WERI-Rb-1 (cell line): ENCODE results near the gene GALNT18.

ENCODE experiments used
- DNase-seq: peaks from one replicate; pipeline ENCODE4 v3.0.0-alpha.2; 2020
- H3K27ac ChIP-seq: fragments of 250-450 bp; sonication (Bioruptor Pico); 2 replicates; pipeline ENCODE4 v1.5.1; 2020; ENCODE audit warnings: mild to moderate bottlenecking, moderate library complexity
- H3K27me3 ChIP-seq: fragments of 250-450 bp; sonication (Bioruptor Pico); 2 replicates; pipeline ENCODE4 v1.5.1; 2021; ENCODE audit warnings: mild to moderate bottlenecking, low read depth, moderate library complexity; ENCODE audit not compliant: insufficient read depth, severe bottlenecking
- H3K36me3 ChIP-seq: fragments of 250-450 bp; sonication (Bioruptor Pico); 2 replicates; pipeline ENCODE4 v1.5.1; 2020; ENCODE audit warnings: mild to moderate bottlenecking, moderate library complexity
- H3K4me3 ChIP-seq: 2 replicates; pipeline ENCODE4 v1.5.1; 2011; ENCODE audit warnings: low read depth, mild to moderate bottlenecking, control low read depth, low read length
- H3K9me3 ChIP-seq: fragments of 250-450 bp; sonication (Bioruptor Pico); 2 replicates; pipeline ENCODE4 v1.5.1; 2021; ENCODE audit warnings: mild to moderate bottlenecking, moderate library complexity; ENCODE audit not compliant: severe bottlenecking
- TF ChIP-seq, protein P1 (sequence below): IDR thresholded peaks from 2 replicates; pipeline ENCODE4 v1.5.1; 2011; ENCODE audit warnings: low read depth, mild to moderate bottlenecking, control low read depth, inconsistent platforms, low read length

GALNT18 gene

DNA sequence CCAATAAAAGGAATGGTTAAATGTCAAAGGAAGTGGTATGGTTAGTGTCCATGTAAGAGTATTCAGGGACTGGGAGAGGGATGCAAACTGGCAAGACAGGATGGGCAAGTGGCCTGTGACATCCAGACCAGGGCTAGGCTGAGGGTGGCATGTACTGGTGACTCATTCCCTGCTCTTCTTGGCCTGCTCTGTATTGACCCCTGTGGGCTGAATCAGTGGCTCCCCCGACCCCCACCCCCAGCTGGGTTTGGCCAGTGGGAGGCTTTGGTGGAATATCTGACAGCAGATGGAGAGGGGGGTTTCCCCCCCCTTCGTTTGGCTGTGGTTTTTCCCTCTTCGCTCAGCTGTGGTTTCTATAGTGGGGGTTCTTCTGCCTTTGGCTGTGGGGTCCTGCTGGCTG is 356.5 kb downstream of the GALNT18 start:
- DNase-seq: no peak
- Histone ChIP-seq H3K4me3 (no peak overlapping the region), H3K27me3 (no peaks in the 10 kb centered on the region), H3K9me3 (no peaks in the 10 kb centered on the region), H3K36me3 (no peaks in the 10 kb centered on the region), H3K27ac (no peak overlapping the region)
- TF ChIP-seq, protein P1, sequence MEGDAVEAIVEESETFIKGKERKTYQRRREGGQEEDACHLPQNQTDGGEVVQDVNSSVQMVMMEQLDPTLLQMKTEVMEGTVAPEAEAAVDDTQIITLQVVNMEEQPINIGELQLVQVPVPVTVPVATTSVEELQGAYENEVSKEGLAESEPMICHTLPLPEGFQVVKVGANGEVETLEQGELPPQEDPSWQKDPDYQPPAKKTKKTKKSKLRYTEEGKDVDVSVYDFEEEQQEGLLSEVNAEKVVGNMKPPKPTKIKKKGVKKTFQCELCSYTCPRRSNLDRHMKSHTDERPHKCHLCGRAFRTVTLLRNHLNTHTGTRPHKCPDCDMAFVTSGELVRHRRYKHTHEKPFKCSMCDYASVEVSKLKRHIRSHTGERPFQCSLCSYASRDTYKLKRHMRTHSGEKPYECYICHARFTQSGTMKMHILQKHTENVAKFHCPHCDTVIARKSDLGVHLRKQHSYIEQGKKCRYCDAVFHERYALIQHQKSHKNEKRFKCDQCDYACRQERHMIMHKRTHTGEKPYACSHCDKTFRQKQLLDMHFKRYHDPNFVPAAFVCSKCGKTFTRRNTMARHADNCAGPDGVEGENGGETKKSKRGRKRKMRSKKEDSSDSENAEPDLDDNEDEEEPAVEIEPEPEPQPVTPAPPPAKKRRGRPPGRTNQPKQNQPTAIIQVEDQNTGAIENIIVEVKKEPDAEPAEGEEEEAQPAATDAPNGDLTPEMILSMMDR: no peak

DNA sequence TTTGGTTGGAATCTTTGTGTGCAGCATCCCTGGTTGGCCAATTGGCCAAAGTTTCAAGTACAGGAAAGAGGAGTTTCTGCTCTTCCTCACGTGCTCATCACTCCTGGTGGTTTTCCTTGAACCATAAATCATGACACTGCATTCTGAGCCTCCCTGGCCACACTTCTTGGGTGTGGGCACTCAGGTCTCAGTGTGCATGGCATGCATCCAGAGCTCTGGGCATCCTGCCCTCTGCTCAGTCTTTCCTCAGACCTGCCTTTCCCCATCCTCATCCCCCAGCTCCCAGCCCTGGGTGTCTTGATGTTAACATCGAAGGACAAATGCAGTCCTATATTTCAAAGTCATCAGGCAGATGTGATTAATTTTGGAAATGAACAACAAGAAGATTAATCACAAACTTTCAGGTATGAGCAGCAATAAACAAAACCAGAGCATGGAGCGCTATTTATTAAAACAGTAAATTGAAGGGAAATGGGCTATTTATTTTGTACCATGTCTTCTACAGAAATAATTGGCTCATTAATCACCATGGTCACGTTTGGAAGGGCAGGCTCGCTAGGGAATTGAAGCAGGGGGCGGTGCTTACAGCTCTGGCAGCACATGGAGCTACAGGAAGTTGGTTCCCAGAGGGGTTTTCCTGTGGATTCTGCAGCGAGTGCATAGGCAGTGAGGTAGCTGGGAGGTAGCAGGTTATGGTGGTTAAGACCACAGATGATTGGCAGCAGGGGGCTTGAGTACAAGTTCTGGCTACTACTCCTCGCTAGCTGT is 358.4 kb downstream of the GALNT18 start:
- Histone ChIP-seq H3K27ac (no peak overlapping the region), H3K9me3 (no peaks in the 10 kb centered on the region), H3K4me3 (no peak overlapping the region), H3K36me3 (no peaks in the 10 kb centered on the region), H3K27me3 (no peaks in the 10 kb centered on the region)
- DNase-seq: no peak
- TF ChIP-seq, protein P1: no peak

DNA sequence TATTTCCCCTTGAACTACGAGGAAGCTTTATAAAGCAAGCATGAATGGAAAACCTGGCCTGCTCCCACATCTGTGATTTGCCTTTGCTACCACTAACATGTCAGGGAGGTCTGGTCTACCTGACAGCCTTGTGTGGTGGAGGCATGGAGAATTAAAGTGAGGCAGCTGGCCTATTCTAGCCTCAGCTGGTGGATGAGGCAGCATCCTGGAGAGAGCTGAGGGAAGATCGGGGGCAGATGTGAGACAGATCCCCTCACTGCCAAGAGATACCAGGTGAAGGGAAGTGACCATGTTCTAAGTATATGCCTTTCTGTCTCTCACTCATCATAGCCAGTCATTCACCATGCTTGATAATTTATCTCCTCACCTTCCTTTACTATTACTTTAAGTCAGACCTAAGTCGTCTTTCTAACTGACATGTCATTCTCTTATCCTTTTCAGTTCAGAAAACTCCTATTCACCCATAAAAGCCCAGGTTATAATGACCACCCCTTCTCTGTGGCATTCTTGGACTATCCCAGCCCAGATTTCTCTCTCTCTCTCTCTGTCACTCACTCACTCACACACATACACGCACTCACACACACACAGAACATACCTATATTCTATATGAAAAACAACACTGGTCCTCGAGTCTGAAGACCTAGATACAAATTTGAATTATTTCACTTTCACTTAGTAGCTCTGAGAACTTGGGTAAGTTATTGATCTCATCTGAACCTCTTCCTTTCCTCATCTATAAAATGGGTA is 359.5 kb downstream of the GALNT18 start:
- H3K27me3 ChIP-seq: no peaks in the 10 kb centered on the region
- no peak overlapping the region for H3K4me3 ChIP-seq
- H3K27ac ChIP-seq: no peak overlapping the region
- TF ChIP-seq, protein P1: no peak
- no peak for DNase-seq
- H3K9me3 ChIP-seq: no peaks in the 10 kb centered on the region
- no peaks in the 10 kb centered on the region for H3K36me3 ChIP-seq

DNA sequence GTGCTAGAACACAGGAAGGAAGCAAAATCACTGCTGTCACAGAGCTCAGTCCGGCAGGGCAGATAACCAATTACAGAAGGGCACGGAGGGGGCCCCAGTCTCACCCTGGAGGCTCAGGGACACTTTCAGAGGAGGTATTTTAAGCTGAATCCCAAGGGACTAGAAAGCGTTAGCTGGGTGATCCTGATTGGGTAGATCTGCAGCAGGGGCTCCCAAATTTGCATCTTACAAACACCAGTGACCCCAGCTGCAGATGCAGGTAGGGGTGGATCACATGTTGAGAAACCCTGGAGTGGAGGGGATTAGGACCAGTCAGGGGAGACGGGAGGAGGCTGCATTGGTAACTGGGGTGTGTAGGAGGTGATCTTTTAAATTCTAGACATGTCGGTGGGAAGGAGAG is 360.2 kb downstream of the GALNT18 start:
- Histone ChIP-seq H3K4me3 (no peak overlapping the region), H3K27me3 (no peaks in the 10 kb centered on the region)
- no peak for DNase-seq

DNA sequence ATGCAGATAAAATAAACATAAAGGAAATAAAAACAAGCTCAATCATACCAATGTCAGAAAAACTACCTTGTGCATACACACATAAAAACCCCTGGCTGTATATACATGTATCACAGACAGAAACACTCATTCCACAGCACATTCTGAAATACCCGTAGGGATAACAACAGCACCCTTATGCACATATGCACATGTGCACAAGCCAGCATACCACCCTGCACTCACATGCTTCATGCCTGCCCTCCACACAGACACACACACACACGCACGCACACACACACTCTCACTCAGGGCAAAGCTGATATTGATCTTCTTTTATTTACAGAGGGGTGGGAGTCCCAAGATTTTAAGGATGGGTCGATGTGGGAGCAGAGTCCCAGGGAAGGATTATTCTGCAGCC is 360.9 kb downstream of the GALNT18 start:
- TF ChIP-seq, protein P1: no peak
- H3K4me3 ChIP-seq: no peak overlapping the region

More for the DNA sequence above, 360.2 kb downstream of the GALNT18 start:
- Histone ChIP-seq H3K36me3 (no peaks in the 10 kb centered on the region), H3K27ac (no peak overlapping the region), H3K9me3 (no peaks in the 10 kb centered on the region)
- TF ChIP-seq, protein P1: no peak

More for the DNA sequence above, 360.9 kb downstream of the GALNT18 start:
- Histone ChIP-seq H3K9me3 (no peaks in the 10 kb centered on the region), H3K27me3 (no peaks in the 10 kb centered on the region), H3K36me3 (no peaks in the 10 kb centered on the region), H3K27ac (no peak overlapping the region)
- DNase-seq: no peak
